GM12865 (cell line): ENCODE results near the gene PKNOX2.

Experiments
- DNase-seq: peaks from one replicate; pipeline ENCODE4 v3.0.0; 2010; ENCODE audit warnings: low read depth
- H3K4me3 ChIP-seq: 2 replicates; pipeline ENCODE4 v1.5.1; 2011; ENCODE audit warnings: mild to moderate bottlenecking, low read depth, low read length, control low read depth
- TF ChIP-seq, protein P1 (sequence below): IDR thresholded peaks from 2 replicates; pipeline ENCODE4 v1.5.1; 2011; ENCODE audit warnings: low read length, control low read depth, low read depth, inconsistent platforms; ENCODE audit not compliant: insufficient read depth; ENCODE audit errors: missing control alignments

The PKNOX2 gene

GRCh38 chr11:125368757-125369156, 204.2 kb downstream of the PKNOX2 start:
- no peak overlapping the region for H3K4me3 ChIP-seq
- no peak for DNase-seq
- TF ChIP-seq, protein P1, sequence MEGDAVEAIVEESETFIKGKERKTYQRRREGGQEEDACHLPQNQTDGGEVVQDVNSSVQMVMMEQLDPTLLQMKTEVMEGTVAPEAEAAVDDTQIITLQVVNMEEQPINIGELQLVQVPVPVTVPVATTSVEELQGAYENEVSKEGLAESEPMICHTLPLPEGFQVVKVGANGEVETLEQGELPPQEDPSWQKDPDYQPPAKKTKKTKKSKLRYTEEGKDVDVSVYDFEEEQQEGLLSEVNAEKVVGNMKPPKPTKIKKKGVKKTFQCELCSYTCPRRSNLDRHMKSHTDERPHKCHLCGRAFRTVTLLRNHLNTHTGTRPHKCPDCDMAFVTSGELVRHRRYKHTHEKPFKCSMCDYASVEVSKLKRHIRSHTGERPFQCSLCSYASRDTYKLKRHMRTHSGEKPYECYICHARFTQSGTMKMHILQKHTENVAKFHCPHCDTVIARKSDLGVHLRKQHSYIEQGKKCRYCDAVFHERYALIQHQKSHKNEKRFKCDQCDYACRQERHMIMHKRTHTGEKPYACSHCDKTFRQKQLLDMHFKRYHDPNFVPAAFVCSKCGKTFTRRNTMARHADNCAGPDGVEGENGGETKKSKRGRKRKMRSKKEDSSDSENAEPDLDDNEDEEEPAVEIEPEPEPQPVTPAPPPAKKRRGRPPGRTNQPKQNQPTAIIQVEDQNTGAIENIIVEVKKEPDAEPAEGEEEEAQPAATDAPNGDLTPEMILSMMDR = no peak

GRCh38 chr11:125369808-125370207, 205.3 kb downstream of the PKNOX2 start:
- DNase-seq = no peak
- H3K4me3 ChIP-seq = no peak overlapping the region
- TF ChIP-seq, protein P1 = no peak

DNA sequence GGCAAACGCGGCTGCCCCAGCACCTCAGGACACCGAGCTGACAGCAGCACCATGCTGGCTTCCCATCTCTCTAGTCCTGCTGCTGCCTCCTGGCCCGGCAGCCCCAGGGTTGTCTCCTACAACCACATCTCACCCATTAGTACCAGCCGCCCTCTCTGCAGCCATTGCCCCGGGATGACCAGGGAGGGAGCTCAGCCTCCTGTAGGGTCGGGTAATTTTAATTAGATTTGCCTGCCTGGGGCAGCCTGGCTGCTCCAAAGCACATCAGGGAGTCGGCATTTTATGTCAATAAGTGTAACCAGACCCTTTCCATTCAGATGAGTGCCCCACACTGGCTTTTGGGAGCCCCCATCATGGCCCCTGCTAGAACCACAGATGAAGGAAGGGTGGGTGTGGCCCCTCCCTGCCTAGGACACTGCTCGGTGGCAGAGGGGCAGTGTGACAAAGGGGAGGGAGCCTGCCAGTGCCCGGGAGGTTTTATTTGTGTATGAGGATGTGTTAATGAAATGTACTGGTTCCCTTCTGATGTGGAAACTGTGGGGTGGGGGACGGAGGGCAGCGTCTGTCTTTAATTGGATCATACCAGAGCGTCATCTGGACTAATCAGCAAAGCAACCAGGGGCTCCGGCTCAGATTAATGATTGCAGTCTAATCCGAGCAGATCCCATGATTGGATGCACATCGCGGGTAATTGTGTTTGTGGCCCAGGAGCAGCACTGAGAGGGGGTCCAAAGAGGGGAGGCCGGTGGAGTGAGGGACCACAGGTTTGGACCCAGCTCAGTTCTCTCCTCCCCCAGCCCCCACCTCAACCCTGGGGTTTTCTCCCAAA, 206.2 kb downstream of the PKNOX2 start:
- TF ChIP-seq, protein P1 = no peak
- no peak overlapping the region for H3K4me3 ChIP-seq
- no peak for DNase-seq

DNA sequence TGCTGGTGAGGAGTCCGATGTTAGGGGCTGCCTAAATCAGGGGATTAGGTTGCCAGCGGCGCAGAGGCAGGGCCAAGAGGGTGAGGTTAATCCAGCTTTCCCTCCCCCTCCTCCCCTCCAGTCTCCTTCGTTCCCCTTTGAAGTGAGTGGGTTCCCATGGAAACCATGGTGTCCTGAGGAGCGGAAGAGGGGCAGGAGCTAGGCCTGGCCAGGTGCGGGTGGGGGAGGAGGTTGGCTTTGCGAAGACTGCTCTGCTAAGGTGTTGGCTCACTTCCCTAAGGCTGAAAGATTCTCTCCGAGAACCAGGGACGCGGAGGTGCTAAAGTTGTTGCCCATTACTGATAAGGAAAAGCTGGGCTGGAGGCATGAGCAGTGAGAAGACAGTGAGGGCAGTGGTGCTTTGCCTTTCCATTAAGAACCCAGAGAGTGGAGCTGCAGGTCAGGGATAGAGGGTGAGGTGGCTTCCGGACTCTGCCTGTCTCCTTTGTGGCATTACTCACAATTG, 206.9 kb downstream of the PKNOX2 start:
- no peak for DNase-seq
- TF ChIP-seq, protein P1 = no peak
- H3K4me3 ChIP-seq = no peak overlapping the region

DNA sequence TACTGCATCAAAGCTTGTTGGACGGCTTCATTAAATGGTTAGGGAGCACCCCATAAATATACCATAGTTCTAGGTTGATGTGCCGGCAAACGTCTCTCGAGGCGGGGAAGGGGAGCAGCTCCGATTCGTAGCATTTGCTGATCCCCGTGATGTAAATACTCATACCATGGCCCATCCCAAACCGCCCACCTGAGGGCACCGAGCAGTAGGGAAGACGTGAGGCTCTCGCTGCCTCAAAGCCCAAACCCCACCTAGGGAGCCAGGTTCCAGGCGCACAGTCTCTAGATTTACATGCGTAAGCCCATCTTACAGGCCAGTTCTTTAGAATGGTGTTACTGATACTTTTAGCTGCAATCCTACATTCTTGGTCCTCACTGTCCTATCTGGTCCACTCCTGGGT, 207.5 kb downstream of the PKNOX2 start:
- TF ChIP-seq, protein P1 = no peak
- no peak overlapping the region for H3K4me3 ChIP-seq
- no peak for DNase-seq

DNA sequence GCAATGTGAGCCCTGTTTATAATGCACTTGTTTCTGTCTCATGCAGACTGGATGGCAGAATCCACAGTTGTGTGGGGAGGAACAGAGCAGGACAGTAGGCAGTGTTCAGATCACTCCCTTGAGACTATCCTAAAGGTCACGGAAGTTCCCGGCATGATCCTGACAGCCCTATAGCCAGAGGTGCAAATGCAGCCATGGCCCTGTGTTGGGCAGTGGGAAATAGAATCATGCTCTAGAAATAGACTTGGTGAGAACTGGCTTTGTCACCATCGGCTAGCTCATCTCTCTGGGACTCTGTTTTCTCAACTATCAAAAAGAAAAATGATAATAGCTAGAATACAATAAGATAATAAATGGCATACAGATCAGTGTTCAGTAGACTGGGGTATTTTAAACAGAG, 208.4 kb downstream of the PKNOX2 start:
- H3K4me3 ChIP-seq = no peak overlapping the region
- TF ChIP-seq, protein P1 = no peak
- no peak for DNase-seq
